Osteocyte (in vitro differentiated cells): ENCODE results near the gene MAN1A2. TPM values are rescaled to one million over a fixed set of nuclear protein-coding genes. Genes with fewer than 3 reads are reported as not detected.

Experiments
- DNase-seq: peaks from one replicate; pipeline ENCODE4 v3.0.0; 2021; ENCODE audit warnings: mixed read lengths; ENCODE audit not compliant: unreplicated experiment; ENCODE audit errors: extremely low spot score
- H3K27ac Mint-ChIP-seq: one replicate; pipeline ENCODE4 v1.8.0; 2021; ENCODE audit warnings: mild to moderate bottlenecking, mixed read lengths; ENCODE audit not compliant: unreplicated experiment
- H3K27me3 Mint-ChIP-seq: one replicate; pipeline ENCODE4 v1.8.0; 2021; ENCODE audit warnings: mixed read lengths; ENCODE audit not compliant: unreplicated experiment
- H3K36me3 Mint-ChIP-seq: one replicate; pipeline ENCODE4 v1.8.0; 2021; ENCODE audit warnings: mixed read lengths; ENCODE audit not compliant: unreplicated experiment
- H3K4me1 Mint-ChIP-seq: one replicate; pipeline ENCODE4 v1.8.0; 2021; ENCODE audit warnings: mixed read lengths; ENCODE audit not compliant: unreplicated experiment
- H3K4me3 Mint-ChIP-seq: one replicate; pipeline ENCODE4 v1.8.0; 2021; ENCODE audit warnings: mild to moderate bottlenecking, moderate library complexity, mixed read lengths; ENCODE audit not compliant: unreplicated experiment
- H3K9me3 Mint-ChIP-seq: one replicate; pipeline ENCODE4 v1.8.0; 2021; ENCODE audit warnings: mixed read lengths; ENCODE audit not compliant: unreplicated experiment
- total RNA-seq: library from RNA; stranded (reverse); gene quantifications from 2 replicates; pipeline ENCODE4 v1.2.1, GENCODE V29; 2021
- TF ChIP-seq, protein P1 (sequence below): fragments of 200-600 bp; sonication (generic); IDR thresholded peaks from 2 replicates; pipeline ENCODE4 v1.5.0; 2021; ENCODE audit warnings: antibody characterized with exemption, mild to moderate bottlenecking, moderate library complexity

MAN1A2 gene
- total RNA-seq, 1 donor from 2014 or later: 53.7 TPM

DNA sequence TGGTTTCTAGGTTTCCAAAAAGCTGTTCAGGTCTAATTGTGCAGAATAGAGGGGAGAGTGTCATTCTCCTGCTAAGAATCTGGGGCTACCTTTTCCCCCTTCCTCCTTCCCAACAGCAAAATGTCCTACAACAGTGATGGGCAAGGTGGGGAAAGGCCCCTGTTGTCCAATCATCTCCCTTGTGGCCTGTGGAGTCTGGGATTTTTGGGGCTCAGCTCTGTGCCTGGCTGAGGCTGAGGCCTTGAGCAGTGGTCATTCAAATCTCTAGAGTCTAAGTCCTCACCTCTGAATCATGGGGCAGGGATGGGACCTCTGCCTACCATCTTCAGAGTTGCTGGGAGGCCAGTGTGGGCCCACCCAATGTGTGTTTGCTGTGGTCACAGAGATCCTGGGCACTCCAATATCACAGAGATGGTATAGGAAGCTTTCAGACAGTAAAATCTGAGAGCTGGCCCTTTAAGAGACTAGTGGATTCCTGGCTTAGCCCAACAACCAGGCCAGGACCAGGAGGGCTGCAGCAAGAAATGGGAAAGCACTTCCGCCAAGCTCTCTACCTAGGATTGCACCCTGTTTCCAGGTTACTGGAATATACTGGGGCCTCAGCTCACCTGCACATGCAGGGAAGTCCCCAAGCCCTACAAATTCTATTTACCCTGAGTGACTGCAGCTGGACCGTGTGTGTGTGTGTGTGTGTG lies 210.1 kb downstream of the MAN1A2 start:
- no peak overlapping the region for H3K27ac Mint-ChIP-seq
- no peaks in the 10 kb centered on the region for H3K36me3 Mint-ChIP-seq
- H3K4me1 Mint-ChIP-seq: no peaks in the 10 kb centered on the region
- no peak for DNase-seq
- no peaks in the 10 kb centered on the region for H3K9me3 Mint-ChIP-seq
- no peak overlapping the region for H3K4me3 Mint-ChIP-seq
- no peaks in the 10 kb centered on the region for H3K27me3 Mint-ChIP-seq
- TF ChIP-seq, protein P1, sequence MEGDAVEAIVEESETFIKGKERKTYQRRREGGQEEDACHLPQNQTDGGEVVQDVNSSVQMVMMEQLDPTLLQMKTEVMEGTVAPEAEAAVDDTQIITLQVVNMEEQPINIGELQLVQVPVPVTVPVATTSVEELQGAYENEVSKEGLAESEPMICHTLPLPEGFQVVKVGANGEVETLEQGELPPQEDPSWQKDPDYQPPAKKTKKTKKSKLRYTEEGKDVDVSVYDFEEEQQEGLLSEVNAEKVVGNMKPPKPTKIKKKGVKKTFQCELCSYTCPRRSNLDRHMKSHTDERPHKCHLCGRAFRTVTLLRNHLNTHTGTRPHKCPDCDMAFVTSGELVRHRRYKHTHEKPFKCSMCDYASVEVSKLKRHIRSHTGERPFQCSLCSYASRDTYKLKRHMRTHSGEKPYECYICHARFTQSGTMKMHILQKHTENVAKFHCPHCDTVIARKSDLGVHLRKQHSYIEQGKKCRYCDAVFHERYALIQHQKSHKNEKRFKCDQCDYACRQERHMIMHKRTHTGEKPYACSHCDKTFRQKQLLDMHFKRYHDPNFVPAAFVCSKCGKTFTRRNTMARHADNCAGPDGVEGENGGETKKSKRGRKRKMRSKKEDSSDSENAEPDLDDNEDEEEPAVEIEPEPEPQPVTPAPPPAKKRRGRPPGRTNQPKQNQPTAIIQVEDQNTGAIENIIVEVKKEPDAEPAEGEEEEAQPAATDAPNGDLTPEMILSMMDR: no peak

GRCh38 chr1:117578466-117578865 lies 211.2 kb downstream of the MAN1A2 start:
- TF ChIP-seq, protein P1: no peak
- no peak overlapping the region for H3K27ac Mint-ChIP-seq
- H3K36me3 Mint-ChIP-seq: no peaks in the 10 kb centered on the region
- no peak overlapping the region for H3K4me3 Mint-ChIP-seq
- H3K27me3 Mint-ChIP-seq: no peaks in the 10 kb centered on the region
- H3K9me3 Mint-ChIP-seq: no peaks in the 10 kb centered on the region
- no peaks in the 10 kb centered on the region for H3K4me1 Mint-ChIP-seq
- no peak for DNase-seq

Other genes starting within 250 kb of the MAN1A2 start
- 5.0 and 6.3 TPM in 2 replicates for gene TRIM45, start 245.7 kb upstream of the MAN1A2 start, total RNA-seq
- gene VTCN1, start 156.5 kb upstream of the MAN1A2 start, total RNA-seq: not detected in 2 replicates
- gene TENT5C, start 238.6 kb downstream of the MAN1A2 start, total RNA-seq: 0.05 and 0.08 TPM in 2 replicates